GM13977 (cell line): ENCODE measurements around the gene AXIN2.

Experiments
- DNase-seq: peaks from one replicate; pipeline ENCODE4 v3.0.0; 2012; ENCODE audit warnings: low spot score
- CTCF ChIP-seq: IDR thresholded peaks from 2 replicates; pipeline ENCODE4 v1.5.1; 2012; ENCODE audit warnings: mild to moderate bottlenecking, control low read depth; ENCODE audit not compliant: insufficient read depth; ENCODE audit errors: extremely low read depth, missing control alignments
- in situ Hi-C: fragments of 300-500 bp; cut with MboI; formaldehyde crosslinking; loops from one replicate; pipeline ENCODE4 v1.12.0; 2022; ENCODE audit warnings: low sequenced_read_pairs, low pct_unique_long_range_greater_than_20kb, mixed read lengths, inconsistent platforms; ENCODE audit not compliant: unreplicated experiment

The AXIN2 gene

GRCh38 chr17:65592125-65592965, 30.9 kb upstream of the AXIN2 start:
- no peak for DNase-seq
- in situ Hi-C loops, result no loop called here
- TF ChIP-seq CTCF, result no peak

GRCh38 chr17:65589321-65589720, 27.9 kb upstream of the AXIN2 start:
- TF ChIP-seq CTCF, result no peak
- no peak for DNase-seq
- in situ Hi-C loops, result no loop called here

GRCh38 chr17:65588181-65588808, 26.8 kb upstream of the AXIN2 start:
- in situ Hi-C loops, result no loop called here
- TF ChIP-seq CTCF, result no peak
- no peak for DNase-seq

GRCh38 chr17:65587534-65588180, 26.2 kb upstream of the AXIN2 start:
- no peak for TF ChIP-seq CTCF
- DNase-seq, result no peak
- in situ Hi-C loops, result no loop called here

GRCh38 chr17:65586899-65587298, 25.5 kb upstream of the AXIN2 start:
- in situ Hi-C loops, result no loop called here
- TF ChIP-seq CTCF, result no peak
- DNase-seq, result no peak

GRCh38 chr17:65584604-65585521, 23.4 kb upstream of the AXIN2 start:
- no peak for DNase-seq
- TF ChIP-seq CTCF, result no peak
- in situ Hi-C loops, result no loop called here
